HEK293T (cell line): ENCODE data around the gene RNASEH2A.

Source experiments
- ARNT ChIP-seq: fragments of 450-650 bp; IDR thresholded peaks from 2 replicates; pipeline ENCODE4 v1.6.1; 2017; ENCODE audit warnings: mild to moderate bottlenecking
- BHLHE40 ChIP-seq: fragments of 450-650 bp; IDR thresholded peaks from 2 replicates; pipeline ENCODE4 v1.6.1; 2016; ENCODE audit warnings: mild to moderate bottlenecking, moderate library complexity, borderline replicate concordance
- ELF4 ChIP-seq: fragments of 450-650 bp; IDR thresholded peaks from 2 replicates; pipeline ENCODE4 v1.6.1; 2017; ENCODE audit warnings: antibody characterized with exemption
- PKNOX1 ChIP-seq: fragments of 450-650 bp; IDR thresholded peaks from 2 replicates; pipeline ENCODE4 v1.6.1; 2016
- SP1 ChIP-seq: fragments of 450-650 bp; IDR thresholded peaks from 2 replicates; pipeline ENCODE4 v1.6.1; 2017
- TARDBP ChIP-seq: fragments of 450-650 bp; IDR thresholded peaks from 2 replicates; pipeline ENCODE4 v1.6.1; 2016

GRCh38 chr19:12773571-12773970 lies 32.8 kb upstream of the RNASEH2A start:
- TF ChIP-seq BHLHE40 (no peak), TARDBP (no peak), PKNOX1 (no peak), SP1 (no peak), ELF4 (no peak), ARNT (no peak)
